IPS-18c (cell line): Measurements from ENCODE around the gene LIM2.
"Not testable (repeated sequence)": the region's sequence is repeated elsewhere in the genome, so short reads cannot be mapped to it uniquely, and the experiment has no call there.

Experiments used
- H3K4me3 ChIP-seq: 2 replicates; pipeline ENCODE4 v1.7.0; 2013; ENCODE audit warnings: low read depth, mild to moderate bottlenecking, low read length, moderate library complexity; ENCODE audit not compliant: insufficient read depth
- H3K9me3 ChIP-seq: one replicate; pipeline ENCODE4 v1.6.1; 2013; ENCODE audit warnings: mild to moderate bottlenecking, low read length, moderate library complexity; ENCODE audit not compliant: control insufficient read depth, insufficient read depth

The LIM2 gene, protein sequence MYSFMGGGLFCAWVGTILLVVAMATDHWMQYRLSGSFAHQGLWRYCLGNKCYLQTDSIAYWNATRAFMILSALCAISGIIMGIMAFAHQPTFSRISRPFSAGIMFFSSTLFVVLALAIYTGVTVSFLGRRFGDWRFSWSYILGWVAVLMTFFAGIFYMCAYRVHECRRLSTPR

GRCh38 chr19:51387924-51388389 is at the start of gene LIM2:
Gene LIM2 (minus strand): TSS chr19:51387974. CDS start chr19:51387443, 531 bp downstream.
- no peak within 1 kb of the TSS for H3K4me3 ChIP-seq
- no peaks in the 10 kb centered on the region for H3K9me3 ChIP-seq

- Histone ChIP-seq H3K9me3 (no peaks in the 10 kb centered on the region), H3K4me3 (no peak overlapping the region)
Measured at GRCh38 chr19:51434456-51434855, 46.7 kb upstream of the LIM2 start.

DNA sequence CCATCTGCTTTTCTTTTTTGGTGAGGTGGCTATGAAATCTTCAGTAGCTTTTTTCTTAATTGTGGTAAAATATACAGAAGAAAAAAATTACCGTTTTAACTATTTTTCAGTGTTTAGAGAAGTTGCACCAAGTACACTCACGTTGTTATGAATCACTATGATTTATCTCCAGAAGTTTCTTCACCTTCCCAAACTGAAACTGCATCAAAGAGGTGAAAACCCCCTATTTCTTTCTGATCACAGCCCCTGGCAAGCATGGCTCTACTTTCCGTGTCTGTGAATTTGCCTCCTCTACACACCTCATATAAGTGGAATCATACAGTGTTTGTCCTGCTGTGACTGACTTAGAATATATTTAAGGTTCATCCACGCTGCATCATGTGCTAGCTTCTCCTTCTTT is 45.3 kb upstream of the LIM2 start:
- no peak overlapping the region for H3K4me3 ChIP-seq
- no peaks in the 10 kb centered on the region for H3K9me3 ChIP-seq

DNA sequence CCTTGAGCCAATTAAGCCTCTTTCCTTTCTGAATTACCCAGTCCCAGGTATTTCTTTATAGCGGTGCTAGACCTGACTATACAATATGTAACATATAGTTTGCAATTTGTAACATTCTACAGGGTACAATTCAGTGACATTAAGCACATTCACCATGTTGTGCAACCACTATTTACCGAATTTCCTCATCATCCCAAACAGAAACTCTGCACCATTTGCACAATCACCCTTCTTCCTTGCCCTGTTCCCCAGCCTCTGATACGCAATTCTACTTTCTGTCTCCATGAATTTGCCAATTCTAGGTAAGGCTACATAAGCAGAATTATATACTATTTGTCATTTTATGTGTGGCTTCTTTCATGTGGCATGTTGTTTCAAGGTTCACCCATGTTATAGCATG is 43.4 kb upstream of the LIM2 start:
- Histone ChIP-seq H3K4me3 (no peak overlapping the region), H3K9me3 (no peaks in the 10 kb centered on the region)

- Histone ChIP-seq H3K9me3 (no peaks in the 10 kb centered on the region), H3K4me3 (no peak overlapping the region)
Measured at GRCh38 chr19:51430221-51430620, 42.4 kb upstream of the LIM2 start.

- no peak overlapping the region for H3K4me3 ChIP-seq
- H3K9me3 ChIP-seq, result no peaks in the 10 kb centered on the region
Measured at GRCh38 chr19:51427201-51427600, 39.4 kb upstream of the LIM2 start.

GRCh38 chr19:51422053-51422448 is 34.3 kb upstream of the LIM2 start:
- Histone ChIP-seq H3K9me3 (peaks cover 2% of the 10 kb centered on the region), H3K4me3 (peak overlapping the region; percentile 42; the same call in 1 of the 2 replicates)

DNA sequence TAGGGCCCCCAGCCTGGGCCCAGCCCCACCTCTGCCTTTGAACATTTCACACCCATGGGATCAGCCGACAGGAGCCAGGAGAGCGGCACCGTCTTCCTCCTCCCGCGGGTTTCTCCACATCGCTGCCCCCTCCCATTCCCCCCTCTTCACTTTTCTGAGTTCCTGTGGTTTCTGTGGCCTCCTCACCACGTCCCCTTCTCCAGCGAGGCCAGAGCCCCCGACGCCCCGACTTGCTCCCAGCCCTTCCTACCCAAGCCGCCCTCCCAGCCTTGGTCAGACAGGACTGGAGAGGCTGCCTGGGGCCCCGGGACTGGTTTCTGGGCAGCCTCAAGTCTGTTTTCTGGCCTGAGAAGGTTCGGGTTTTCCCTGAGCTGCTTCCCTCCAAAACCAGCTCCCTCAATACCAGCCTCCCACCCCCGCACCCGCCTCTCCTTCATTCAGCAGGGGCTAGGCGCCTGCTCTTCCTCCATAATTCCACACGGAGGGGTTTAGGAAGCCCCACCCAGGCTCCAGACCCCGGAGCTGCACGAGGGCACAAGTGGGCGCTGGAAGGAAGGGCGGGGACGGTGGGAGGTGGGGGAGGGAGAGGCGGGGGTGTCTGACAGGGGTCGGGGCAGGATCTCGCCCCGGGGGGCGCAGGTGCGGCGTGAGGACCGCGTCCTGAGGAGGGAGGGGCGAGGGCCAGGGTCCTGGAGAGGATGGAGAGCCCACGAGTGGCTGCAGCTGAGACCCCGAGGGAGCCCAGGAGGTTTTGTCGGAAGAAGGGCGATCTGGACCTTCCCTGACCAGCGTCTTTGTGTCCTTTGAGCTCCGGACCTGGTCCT is 33.7 kb upstream of the LIM2 start:
- Histone ChIP-seq H3K4me3 (peak overlapping the region; percentile 42), H3K9me3 (peaks cover 2% of the 10 kb centered on the region)

DNA sequence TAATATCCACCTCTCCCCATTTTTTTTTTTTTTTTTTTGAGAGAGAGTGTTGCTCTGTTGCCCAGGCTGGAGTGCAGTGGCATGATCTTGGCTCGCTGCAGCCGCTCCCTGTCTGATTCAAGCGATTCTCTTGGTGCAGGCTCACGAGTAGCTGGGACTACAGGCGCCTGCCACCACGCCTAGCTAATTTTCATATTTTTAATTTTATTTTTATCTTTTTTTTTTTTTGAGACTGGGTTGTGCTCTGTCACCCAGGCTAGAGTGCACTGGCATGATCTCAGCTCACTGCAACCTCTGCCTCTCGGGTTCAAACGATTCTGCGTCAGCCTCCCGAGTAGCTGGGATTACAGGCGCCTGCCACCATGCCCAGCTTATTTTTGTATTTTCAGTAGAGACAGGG is 32.7 kb upstream of the LIM2 start:
- H3K9me3 ChIP-seq, H3K4me3 ChIP-seq: not testable (repeated sequence)

DNA sequence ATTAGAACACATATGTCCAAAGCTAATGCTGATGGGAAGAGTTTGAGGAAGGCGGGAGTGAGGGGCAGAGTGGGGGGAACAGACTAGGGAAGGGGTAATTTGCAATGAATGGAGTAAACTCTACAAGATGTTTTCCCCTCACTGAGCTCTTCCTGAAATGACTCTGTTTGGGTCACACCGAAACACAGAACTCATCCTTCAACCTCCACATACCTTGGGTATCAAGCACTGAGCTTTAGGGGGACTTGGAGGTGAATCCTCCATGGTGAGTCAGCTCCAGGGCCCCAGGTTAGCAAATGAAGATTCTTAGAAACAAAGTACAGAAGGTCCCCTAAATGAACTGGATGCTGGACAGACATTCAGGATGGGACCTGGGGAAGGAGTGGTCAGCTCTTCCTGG is 30.9 kb upstream of the LIM2 start:
- Histone ChIP-seq H3K4me3 (no peak overlapping the region), H3K9me3 (peaks cover 2% of the 10 kb centered on the region)

DNA sequence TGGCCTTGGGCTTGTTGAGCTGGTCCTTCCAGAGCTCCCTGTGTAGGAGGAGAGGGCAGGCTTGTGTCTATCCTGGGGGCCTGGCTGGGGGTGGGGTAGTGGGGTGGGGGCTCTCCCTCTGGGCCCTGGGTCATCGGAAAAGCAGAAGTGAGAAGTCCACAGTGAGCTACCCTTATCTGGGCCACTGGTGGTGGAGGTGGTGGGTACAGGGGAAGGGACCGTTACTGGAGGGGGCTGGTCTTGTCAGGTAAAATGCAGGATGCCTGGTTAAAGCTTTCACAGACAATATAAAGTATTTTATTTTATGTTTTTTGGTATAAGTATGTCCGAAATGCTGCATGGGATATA is 30.0 kb upstream of the LIM2 start:
- peaks cover 2% of the 10 kb centered on the region for H3K9me3 ChIP-seq
- H3K4me3 ChIP-seq, result no peak overlapping the region

DNA sequence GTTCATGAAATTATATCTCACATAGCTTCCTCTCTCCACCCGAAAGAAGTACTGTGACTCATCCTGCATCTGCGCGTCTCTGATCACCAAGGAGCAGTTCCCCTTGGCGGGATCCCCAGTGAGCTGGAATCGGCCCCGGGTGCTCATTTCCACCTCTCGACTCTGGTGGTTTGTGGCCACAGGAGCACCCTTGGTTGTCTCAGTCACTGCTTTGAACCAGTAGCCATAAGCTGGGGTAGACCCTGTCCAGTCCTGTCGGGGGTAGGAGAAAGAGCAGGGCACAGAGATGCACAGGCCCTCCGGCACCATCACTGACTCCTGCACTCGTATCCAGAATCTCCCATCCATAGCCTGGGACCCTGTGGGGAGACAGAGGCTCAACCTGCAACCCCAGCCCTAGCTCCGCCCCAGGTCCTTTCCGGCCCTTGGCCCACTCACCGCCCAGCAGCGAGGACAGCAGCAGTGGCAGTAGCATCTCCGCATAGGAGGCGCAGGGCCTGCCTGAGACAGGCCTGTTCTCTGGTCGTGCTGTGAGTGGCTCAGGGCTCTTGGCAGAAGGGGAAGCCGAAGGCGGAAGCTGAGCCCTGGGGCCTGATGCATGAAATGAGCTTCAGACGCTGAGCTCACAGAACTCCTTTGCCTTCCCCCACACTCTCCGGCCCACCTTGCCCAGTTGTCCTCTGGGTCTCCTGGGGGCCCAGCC is 29.5 kb upstream of the LIM2 start, which contains the start of gene SIGLEC10:
Gene SIGLEC10, minus strand, starts transcription at position 536 of the 703 bp plus-strand sequence. Its CDS starts 61 bp downstream, at position 475.
- Histone ChIP-seq H3K4me3 (no peak within 1 kb of the TSS), H3K9me3 (peaks cover 2% of the 10 kb centered on the region)

DNA sequence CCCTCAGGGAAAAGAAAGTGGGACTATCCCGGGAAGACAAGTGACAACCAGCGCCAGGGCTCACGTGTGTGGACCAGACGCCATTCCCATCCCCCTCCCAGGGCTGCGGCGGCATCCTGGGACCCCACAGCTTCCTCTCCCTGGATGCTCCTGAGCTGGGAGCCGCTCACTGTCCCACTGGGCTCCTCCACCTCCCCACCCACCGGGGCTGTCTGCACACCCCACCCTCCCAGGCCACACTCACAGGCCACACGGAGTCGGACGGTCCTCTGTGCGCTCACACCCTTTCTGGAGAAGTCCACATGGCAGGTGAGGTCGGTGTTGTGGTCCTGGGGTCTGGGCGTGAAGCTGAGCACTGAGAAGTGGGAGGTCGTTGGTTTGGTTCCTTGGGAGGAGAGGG is 28.6 kb upstream of the LIM2 start:
- H3K9me3 ChIP-seq, H3K4me3 ChIP-seq: not testable (repeated sequence)

- H3K4me3 ChIP-seq, result no peak overlapping the region
- peaks cover 2% of the 10 kb centered on the region for H3K9me3 ChIP-seq
Measured at GRCh38 chr19:51415187-51415586, 27.4 kb upstream of the LIM2 start.

DNA sequence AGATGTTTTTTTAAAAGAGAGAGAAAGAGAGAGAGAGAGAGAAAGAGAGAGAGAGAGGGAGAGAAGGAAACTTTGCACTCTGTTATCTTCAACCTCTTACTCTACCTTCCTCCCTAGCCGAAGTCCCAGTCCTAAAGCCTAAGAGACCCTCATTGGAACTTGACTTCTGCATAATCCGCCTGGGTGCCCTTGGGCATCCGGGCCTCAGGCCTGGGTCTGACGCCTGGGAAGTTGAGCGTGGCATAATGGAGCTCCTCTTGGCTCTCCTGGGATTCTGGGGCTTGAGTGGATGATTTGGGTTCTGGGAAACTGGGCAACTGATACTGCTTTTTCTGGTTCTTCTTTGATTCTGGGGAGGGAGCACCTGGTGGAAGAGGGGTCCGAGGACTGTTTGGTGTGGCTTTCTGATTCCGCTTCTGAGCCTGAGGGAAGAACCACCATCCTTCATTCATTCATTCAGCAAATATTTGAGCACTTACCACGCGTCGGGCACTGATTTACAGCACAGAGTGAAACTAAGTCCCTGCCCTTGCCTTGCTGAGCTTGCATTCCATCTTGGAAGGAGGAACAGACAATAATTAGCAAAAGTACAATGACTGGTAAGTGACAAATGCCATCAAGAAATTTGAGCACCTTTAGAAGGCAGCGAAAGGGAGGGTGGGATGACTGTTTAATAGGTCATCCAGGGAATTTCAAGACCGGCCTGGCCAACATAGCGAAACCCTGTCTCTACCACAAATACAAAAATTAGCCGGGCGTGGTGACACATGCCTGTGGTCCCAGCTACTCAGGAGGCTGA is 23.4 kb upstream of the LIM2 start:
- Histone ChIP-seq H3K9me3 (no peaks in the 10 kb centered on the region), H3K4me3 (no peak overlapping the region)

DNA sequence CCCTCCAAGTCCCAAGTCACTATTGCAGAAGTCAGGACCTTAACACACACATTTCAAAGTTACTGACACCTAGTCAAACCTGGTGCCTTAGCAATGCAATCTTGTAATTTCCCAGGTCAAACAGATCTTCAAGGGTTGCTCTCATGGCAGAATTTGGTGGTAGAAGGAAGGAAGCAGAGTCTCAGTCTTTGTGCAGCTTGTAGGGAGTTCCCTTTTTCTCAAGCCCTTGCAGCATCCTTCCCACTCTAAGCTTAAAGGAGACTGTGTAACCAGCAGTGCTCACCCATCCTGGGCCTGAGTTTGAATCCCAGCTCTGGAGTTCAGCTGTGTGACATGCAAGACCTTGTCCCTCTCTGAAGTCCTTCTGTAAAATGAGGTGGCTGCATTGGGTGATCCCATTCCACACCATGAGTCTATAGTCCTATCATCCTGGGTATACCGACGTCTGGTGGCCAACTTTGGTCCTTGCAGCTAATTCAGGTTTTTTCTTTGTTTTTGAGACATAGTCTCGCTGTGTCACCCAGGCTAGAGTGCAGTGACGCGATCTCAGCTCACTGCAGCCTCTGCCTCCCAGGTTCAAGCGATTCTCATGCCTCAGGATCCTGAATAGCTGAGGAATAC is 19.8 kb upstream of the LIM2 start:
- Histone ChIP-seq H3K4me3 (no peak overlapping the region), H3K9me3 (peaks cover 5% of the 10 kb centered on the region)

GRCh38 chr19:51402117-51402516 is 14.3 kb upstream of the LIM2 start:
- peaks cover 8% of the 10 kb centered on the region for H3K9me3 ChIP-seq
- H3K4me3 ChIP-seq, result no peak overlapping the region
